Superior temporal gyrus (tissue), 1 donor: ENCODE results near the gene OLFML3.

Experiments
- DNase-seq: peaks from one replicate; pipeline ENCODE4 v3.0.0-alpha.2; 2016; ENCODE audit errors: extremely low spot score

OLFML3 gene, protein sequence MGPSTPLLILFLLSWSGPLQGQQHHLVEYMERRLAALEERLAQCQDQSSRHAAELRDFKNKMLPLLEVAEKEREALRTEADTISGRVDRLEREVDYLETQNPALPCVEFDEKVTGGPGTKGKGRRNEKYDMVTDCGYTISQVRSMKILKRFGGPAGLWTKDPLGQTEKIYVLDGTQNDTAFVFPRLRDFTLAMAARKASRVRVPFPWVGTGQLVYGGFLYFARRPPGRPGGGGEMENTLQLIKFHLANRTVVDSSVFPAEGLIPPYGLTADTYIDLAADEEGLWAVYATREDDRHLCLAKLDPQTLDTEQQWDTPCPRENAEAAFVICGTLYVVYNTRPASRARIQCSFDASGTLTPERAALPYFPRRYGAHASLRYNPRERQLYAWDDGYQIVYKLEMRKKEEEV

DNA sequence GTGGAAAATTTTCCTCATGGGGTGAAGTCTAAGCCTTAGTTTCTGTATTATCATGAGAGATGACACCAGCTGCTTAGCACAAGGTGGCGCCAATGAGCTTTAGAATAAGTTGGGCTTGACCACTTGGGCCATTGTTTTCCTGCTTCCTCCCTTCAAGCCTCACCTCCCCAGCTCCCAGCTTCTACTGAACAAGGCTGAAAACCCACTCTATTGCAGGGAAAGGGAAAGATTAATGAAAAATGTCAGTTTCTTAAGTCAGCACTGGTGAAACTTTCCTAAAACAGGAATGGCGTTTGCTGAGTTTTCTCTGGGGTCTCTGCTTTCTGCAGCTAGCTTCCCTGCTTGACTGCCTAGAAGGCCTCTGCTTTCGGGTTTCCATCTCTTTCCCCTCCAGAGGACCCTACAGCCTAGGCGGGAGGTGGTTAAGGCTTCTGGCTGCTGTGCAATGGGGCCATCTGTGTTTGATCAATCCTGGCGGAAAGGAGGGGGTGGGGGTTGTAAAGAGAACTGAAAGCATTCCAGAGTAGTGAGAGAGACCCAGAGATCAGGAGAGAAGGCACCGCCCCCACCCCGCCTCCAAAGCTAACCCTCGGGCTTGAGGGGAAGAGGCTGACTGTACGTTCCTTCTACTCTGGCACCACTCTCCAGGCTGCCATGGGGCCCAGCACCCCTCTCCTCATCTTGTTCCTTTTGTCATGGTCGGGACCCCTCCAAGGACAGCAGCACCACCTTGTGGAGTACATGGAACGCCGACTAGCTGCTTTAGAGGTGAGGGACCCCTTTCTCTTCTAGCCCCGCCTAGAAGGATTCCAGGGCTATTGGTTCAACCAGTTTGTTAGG, at the start of gene OLFML3:
Gene OLFML3, plus strand, starts transcription at position 612 of the 840 bp plus-strand sequence. Its CDS starts 43 bp downstream, at position 655.
- peak; percentile 94 for DNase-seq

- DNase-seq: no peak
Observed at GRCh38 chr1:113929750-113930498, 49.4 kb upstream of the OLFML3 start.

- no peak for DNase-seq
Observed at GRCh38 chr1:113930499-113931161, 48.6 kb upstream of the OLFML3 start.

GRCh38 chr1:113931451-113931851, 47.8 kb upstream of the OLFML3 start:
- DNase-seq: no peak

DNA sequence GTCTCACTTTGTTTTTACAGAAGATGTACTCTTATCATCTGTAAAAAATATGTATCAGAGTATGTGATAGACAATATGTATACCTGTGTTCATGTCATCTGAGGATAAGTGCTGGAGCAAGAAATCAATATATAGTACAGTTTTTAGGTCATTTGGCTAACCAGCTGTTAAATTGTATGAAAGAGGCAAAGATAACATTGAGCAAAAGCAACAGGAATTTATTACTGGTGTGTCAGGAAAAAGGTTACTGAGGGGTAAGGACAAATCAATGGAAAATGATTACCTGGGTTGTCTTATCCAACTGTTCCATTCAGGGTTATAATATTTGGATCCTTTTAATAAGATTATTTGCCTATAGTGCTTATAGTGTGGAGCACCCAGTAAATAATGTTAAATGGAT, 45.3 kb upstream of the OLFML3 start:
- DNase-seq: no peak

DNA sequence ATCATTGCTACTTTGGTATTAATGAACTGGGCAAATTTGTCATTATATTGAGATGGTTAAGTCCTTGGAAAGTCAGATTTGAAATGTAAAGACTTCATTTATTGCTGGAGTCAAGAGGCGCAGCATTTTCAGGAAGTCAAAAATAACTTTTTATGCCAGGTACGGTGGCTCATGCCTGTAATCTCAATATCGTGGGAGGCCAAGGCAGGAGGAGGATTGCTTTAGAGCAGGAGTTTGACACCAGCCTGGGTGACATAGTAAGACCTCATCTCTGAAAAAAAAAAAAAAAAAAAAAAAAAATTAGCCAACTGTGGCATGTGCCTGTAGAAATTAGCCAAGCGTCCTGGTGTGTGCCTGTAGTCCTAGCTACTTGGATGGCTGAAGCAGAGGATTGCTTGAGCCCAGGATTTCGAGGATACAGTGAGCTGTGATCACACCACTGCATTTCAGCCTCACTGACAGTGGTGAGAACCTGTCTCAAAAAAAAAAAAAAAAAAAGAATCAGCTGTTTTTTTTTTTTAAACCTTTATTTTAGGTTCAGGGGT, 44.7 kb upstream of the OLFML3 start:
- DNase-seq: no peak

GRCh38 chr1:113935176-113935575, 44.1 kb upstream of the OLFML3 start:
- DNase-seq: no peak

GRCh38 chr1:113935970-113936369, 43.3 kb upstream of the OLFML3 start:
- DNase-seq: no peak

GRCh38 chr1:113937146-113937545, 42.1 kb upstream of the OLFML3 start:
- no peak for DNase-seq

GRCh38 chr1:113938192-113938591, 41.1 kb upstream of the OLFML3 start:
- DNase-seq: no peak

- no peak for DNase-seq
Observed at GRCh38 chr1:113940365-113941244, 38.7 kb upstream of the OLFML3 start.

DNA sequence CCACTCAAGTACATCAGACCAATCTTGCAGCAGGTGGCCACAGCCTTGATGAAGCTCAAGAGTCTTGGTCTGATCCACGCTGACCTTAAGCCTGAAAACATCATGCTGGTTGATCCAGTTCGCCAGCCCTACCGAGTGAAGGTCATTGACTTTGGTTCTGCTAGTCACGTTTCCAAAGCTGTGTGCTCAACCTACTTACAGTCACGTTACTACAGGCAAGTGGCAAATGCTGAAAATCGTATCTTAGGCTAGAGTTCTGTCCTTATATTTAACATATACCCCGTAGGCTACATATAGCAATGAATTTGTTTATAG, 38.1 kb upstream of the OLFML3 start:
- DNase-seq: no peak

DNA sequence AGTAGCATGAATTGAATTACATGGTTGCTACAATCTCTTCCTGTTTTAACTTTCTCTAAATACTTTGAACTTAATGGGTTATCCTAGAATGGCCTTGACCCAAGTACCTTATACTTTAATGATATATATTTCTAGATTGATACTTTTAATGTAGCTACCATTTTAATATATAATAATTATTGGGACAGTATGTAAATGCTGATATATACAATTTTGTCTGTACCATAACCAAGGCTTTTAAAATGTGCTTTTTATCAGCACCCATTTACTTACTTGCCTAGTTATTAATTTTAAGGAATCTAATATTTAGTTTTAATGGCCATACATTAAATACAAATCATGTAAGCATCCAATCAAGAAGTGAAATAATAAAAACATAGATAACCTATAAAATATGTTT, 36.7 kb upstream of the OLFML3 start:
- no peak for DNase-seq

GRCh38 chr1:113943028-113943811, 36.1 kb upstream of the OLFML3 start:
- DNase-seq: no peak

GRCh38 chr1:113945329-113945728, 33.9 kb upstream of the OLFML3 start:
- no peak for DNase-seq

DNA sequence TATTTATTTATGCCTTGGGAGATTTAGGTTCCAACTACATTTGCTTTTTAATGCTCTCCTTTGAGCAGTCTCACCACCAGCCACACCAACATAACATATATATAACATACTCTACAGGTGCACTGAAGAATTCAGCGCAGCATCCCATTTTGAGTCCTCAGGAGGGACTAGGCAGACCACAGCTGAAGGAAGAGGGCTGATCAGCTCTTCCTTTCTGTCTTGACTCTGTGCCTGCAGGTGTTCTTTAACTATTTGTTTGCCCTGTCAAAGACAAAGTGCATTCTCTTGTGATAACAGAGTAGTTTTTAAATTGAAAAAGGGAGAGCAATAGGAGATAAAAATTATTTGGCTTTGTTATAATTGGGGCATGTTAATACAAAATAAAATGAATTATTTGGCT, 33.2 kb upstream of the OLFML3 start:
- no peak for DNase-seq

GRCh38 chr1:113946678-113947387, 32.4 kb upstream of the OLFML3 start:
- no peak for DNase-seq

- peak; percentile 29 for DNase-seq
Observed at GRCh38 chr1:113947388-113948107, 31.7 kb upstream of the OLFML3 start.
